SK-N-MC (cell line): Measurements from ENCODE around the gene PMAIP1.
"Not testable (repeated sequence)": the region's sequence is repeated elsewhere in the genome, so short reads cannot be mapped to it uniquely, and the experiment has no call there.

Experiments
- DNase-seq: peaks from one replicate; pipeline ENCODE4 v3.0.0-alpha.2; 2011; ENCODE audit warnings: low read depth, low spot score
- H3K27ac ChIP-seq: fragments of 200-600 bp; sonication (generic); 2 replicates; pipeline ENCODE4 v1.5.1; 2016; ENCODE audit warnings: mixed run types
- H3K36me3 ChIP-seq: fragments of 200-600 bp; sonication (generic); 2 replicates; pipeline ENCODE4 v1.6.1; 2017; ENCODE audit warnings: antibody characterized with exemption, low read length, mixed read lengths; ENCODE audit not compliant: insufficient read depth
- H3K4me3 ChIP-seq: fragments of 200-600 bp; sonication (generic); 2 replicates; pipeline ENCODE4 v1.5.1; 2016
- H3K9ac ChIP-seq: fragments of 200-600 bp; sonication (generic); 2 replicates; pipeline ENCODE4 v1.8.0; 2017; ENCODE audit warnings: mixed run types, mixed read lengths; ENCODE audit not compliant: insufficient read length
- H3K9me3 ChIP-seq: fragments of 200-600 bp; sonication (generic); 2 replicates; pipeline ENCODE4 v1.6.1; 2017; ENCODE audit warnings: low read depth, mild to moderate bottlenecking, antibody characterized with exemption, low read length, moderate library complexity, mixed read lengths
- EZH2 ChIP-seq: fragments of 200-600 bp; sonication (generic); IDR thresholded peaks from one replicate; pipeline ENCODE4 v1.6.1; 2017; ENCODE audit warnings: antibody characterized with exemption
- FOXP2 ChIP-seq: optimal IDR thresholded peaks from 2 replicates; pipeline ENCODE3; 2011; ENCODE audit warnings: mild to moderate bottlenecking, moderate library complexity; ENCODE audit not compliant: insufficient read depth; ENCODE audit errors: extremely low read length, control extremely low read depth
- POLR2AphosphoS5 ChIP-seq: IDR thresholded peaks from 2 replicates; pipeline ENCODE4 v1.6.1; 2012; ENCODE audit warnings: mild to moderate bottlenecking, low read depth, low read length, borderline replicate concordance

The PMAIP1 gene

GRCh38 chr18:59877361-59877760 is 22.4 kb upstream of the PMAIP1 start:
- no peak for DNase-seq
- H3K36me3 ChIP-seq: no peaks in the 10 kb centered on the region
- no peak overlapping the region for H3K27ac ChIP-seq
- no peaks in the 10 kb centered on the region for H3K9me3 ChIP-seq
- H3K9ac ChIP-seq: no peak overlapping the region
- TF ChIP-seq POLR2AphosphoS5: no peak
- no peak for TF ChIP-seq EZH2
- H3K4me3 ChIP-seq: no peak overlapping the region

DNA sequence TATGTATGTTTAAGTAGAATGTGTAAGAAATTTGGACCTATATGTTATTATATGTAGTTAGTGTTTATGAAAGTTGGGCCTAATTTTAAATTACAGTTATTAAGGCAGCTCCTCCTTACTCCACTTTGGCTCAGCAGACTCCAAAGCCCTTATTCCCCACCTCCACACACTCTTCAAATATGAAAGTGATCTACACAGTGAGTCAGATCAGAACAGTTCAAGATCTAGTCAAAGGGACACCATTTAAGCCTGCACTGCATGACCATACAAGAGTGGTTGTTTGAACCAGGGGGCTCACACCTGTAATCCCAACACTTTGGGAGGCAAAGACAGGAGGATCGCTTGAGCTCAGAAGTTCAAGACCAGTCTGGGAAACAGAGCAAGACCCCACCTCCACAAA is 21.2 kb upstream of the PMAIP1 start:
- no peak overlapping the region for H3K27ac ChIP-seq
- TF ChIP-seq POLR2AphosphoS5 (no peak), FOXP2 (no peak), EZH2 (no peak)
- H3K36me3 ChIP-seq: no peaks in the 10 kb centered on the region
- no peak overlapping the region for H3K9ac ChIP-seq
- H3K4me3 ChIP-seq: no peak overlapping the region
- H3K9me3 ChIP-seq: no peaks in the 10 kb centered on the region
- DNase-seq: no peak

DNA sequence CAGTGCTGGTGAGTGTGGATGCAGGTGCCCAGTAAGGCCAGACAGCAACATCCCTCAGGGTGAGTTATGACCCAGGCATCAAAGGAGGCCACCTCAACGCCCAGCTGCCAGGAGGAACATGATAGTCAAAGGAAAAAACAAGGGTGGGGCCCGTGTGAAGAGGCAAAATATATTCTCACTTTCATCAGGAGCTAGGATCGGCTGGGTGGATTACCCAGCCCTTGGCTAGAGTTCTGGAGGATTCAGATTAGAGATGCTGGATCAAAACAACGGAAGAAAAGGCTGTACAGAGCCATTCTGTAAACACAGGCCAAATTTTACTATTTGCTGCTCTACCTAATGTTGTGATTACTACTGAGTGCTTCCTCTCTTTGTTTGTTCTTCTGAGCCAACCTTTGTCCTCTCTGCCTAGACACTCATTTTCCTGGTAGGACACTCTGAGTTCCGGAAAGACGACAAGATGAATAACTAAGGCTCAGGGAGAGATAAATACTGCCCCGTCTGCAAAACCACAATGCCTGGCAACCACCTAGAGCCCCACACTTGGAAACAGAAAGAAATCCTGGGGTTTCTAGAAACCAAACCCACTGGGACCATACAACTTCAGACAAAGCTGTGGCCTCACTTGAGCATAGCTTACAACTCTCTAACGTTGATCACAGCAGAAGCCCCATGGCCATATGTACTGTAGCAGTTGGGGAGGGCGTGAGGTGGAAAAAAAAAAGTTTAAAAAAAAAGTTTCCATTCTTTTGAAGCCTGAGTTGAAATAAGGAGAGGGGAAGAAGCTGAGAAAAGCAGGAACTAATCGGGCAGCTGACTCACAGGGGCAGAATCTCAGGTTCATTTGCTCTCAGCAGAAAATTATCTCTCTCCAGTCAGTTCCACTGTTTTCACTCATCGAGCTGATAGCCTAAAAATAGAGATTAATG is 17.8 kb upstream of the PMAIP1 start:
- Histone ChIP-seq H3K9ac (no peak overlapping the region), H3K4me3 (no peak overlapping the region), H3K36me3 (no peaks in the 10 kb centered on the region), H3K9me3 (no peaks in the 10 kb centered on the region), H3K27ac (no peak overlapping the region)
- DNase-seq: no peak
- TF ChIP-seq FOXP2 (no peak), POLR2AphosphoS5 (no peak)

GRCh38 chr18:59884351-59884750 is 15.4 kb upstream of the PMAIP1 start:
- H3K9ac ChIP-seq: no peak overlapping the region
- H3K9me3 ChIP-seq: no peaks in the 10 kb centered on the region
- no peak overlapping the region for H3K4me3 ChIP-seq
- TF ChIP-seq POLR2AphosphoS5 (no peak), FOXP2 (no peak), EZH2 (no peak)
- H3K36me3 ChIP-seq: no peaks in the 10 kb centered on the region
- no peak for DNase-seq
- H3K27ac ChIP-seq: no peak overlapping the region

- no peak for TF ChIP-seq FOXP2
- TF ChIP-seq EZH2: no peak
- TF ChIP-seq POLR2AphosphoS5: no peak
- Histone ChIP-seq H3K4me3 (no peak overlapping the region), H3K9me3 (no peaks in the 10 kb centered on the region), H3K9ac (no peak overlapping the region), H3K27ac (no peak overlapping the region), H3K36me3 (no peaks in the 10 kb centered on the region)
- no peak for DNase-seq
These were observed 14.1 kb upstream of the PMAIP1 start for GRCh38 chr18:59885579-59886163.

GRCh38 chr18:59886399-59886798 is 13.4 kb upstream of the PMAIP1 start:
- not testable (repeated sequence) for H3K27ac ChIP-seq, H3K4me3 ChIP-seq, DNase-seq, H3K9me3 ChIP-seq, H3K9ac ChIP-seq, H3K36me3 ChIP-seq

DNA sequence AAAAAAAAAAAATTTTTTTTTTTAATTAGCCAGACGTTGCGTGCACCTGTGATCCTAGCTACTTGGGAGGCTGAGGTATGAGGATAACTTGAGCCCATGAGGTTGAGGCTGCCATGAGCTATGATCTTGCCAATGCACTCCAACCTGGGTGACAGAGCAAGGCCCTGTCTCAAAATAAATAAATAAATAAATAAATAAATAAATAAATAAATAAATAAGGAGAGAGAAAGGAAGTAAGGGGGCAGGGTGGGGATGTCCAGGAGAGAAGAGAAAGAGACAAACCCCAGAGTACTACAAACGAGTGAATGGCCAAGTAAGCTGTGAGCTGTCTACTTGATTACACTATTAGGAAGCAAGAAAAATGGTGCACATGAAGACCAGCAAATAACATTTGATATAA is 7.7 kb upstream of the PMAIP1 start:
- no peaks in the 10 kb centered on the region for H3K36me3 ChIP-seq
- H3K27ac ChIP-seq: no peak overlapping the region
- DNase-seq: no peak
- no peaks in the 10 kb centered on the region for H3K9me3 ChIP-seq
- H3K9ac ChIP-seq: no peak overlapping the region
- TF ChIP-seq EZH2 (no peak), FOXP2 (no peak), POLR2AphosphoS5 (no peak)
- no peak overlapping the region for H3K4me3 ChIP-seq

GRCh38 chr18:59893971-59894370 is 5.8 kb upstream of the PMAIP1 start:
- H3K9me3 ChIP-seq: no peaks in the 10 kb centered on the region
- no peak overlapping the region for H3K27ac ChIP-seq
- TF ChIP-seq POLR2AphosphoS5 (no peak), EZH2 (no peak), FOXP2 (no peak)
- no peak for DNase-seq
- H3K36me3 ChIP-seq: no peaks in the 10 kb centered on the region
- no peak overlapping the region for H3K9ac ChIP-seq
- H3K4me3 ChIP-seq: no peak overlapping the region
